RPMI7951 (cell line): ENCODE data around the gene INO80. TPM values are rescaled to one million over a fixed set of nuclear protein-coding genes. Genes with fewer than 3 reads are reported as not detected.
"Not testable (repeated sequence)": the region's sequence is repeated elsewhere in the genome, so short reads cannot be mapped to it uniquely, and the experiment has no call there.

ENCODE experiments used
- DNase-seq: peaks from one replicate; pipeline ENCODE4 v3.0.0-alpha.2; 2012; ENCODE audit warnings: low read depth
- total RNA-seq: library from RNA; depleted of rRNA; stranded (reverse); fragments of >200 nt; shearing (Covaris generic); gene quantifications from 2 replicates; pipeline ENCODE4 v1.2.3, GENCODE V29; 2014

Gene INO80
- total RNA-seq, 1 experiment from 2014 or later, result 14.2 TPM

GRCh38 chr15:41115652-41116115 is 396 bp downstream of the INO80 start:
- DNase-seq, result peak; percentile 66

- DNase-seq, result peak; percentile 49
Observed at GRCh38 chr15:41115161-41115651, 874 bp downstream of the INO80 start.

- DNase-seq, result no peak
Observed at GRCh38 chr15:41106947-41107346, 9.1 kb downstream of the INO80 start.

GRCh38 chr15:41105348-41106334 is 10.4 kb downstream of the INO80 start:
- peak; percentile 61 for DNase-seq

- peak; percentile 34 for DNase-seq
Observed at GRCh38 chr15:41104234-41104633, 11.8 kb downstream of the INO80 start.

- no peak for DNase-seq
Observed at GRCh38 chr15:41102854-41103253, 13.2 kb downstream of the INO80 start.

- DNase-seq, result no peak
Observed at GRCh38 chr15:41096178-41096577, 19.9 kb downstream of the INO80 start.

GRCh38 chr15:41085029-41085428 is 31.1 kb downstream of the INO80 start:
- DNase-seq, result no peak

GRCh38 chr15:41080144-41080543 is 35.9 kb downstream of the INO80 start:
- DNase-seq, result no peak

- no peak for DNase-seq
Observed at GRCh38 chr15:41079717-41080116, 36.4 kb downstream of the INO80 start.

- not testable (repeated sequence) for DNase-seq
Observed at GRCh38 chr15:41078879-41079278, 37.2 kb downstream of the INO80 start.

GRCh38 chr15:41078125-41078524 is 38.0 kb downstream of the INO80 start:
- DNase-seq, result no peak

GRCh38 chr15:41073028-41073427 is 43.1 kb downstream of the INO80 start:
- no peak for DNase-seq

- no peak for DNase-seq
Observed at GRCh38 chr15:41072013-41072412, 44.1 kb downstream of the INO80 start.

GRCh38 chr15:41066516-41066915 is 49.6 kb downstream of the INO80 start:
- no peak for DNase-seq

GRCh38 chr15:41061667-41062066 is 54.4 kb downstream of the INO80 start:
- peak; percentile 2 for DNase-seq

GRCh38 chr15:41060505-41060904 is 55.6 kb downstream of the INO80 start:
- no peak for DNase-seq

GRCh38 chr15:41056810-41057209 is 59.3 kb downstream of the INO80 start:
- DNase-seq, result no peak

GRCh38 chr15:41055706-41056105 is 60.4 kb downstream of the INO80 start:
- no peak for DNase-seq

GRCh38 chr15:41051139-41051538 is 64.9 kb downstream of the INO80 start:
- DNase-seq, result no peak

- no peak for DNase-seq
Observed at GRCh38 chr15:41048852-41049251, 67.2 kb downstream of the INO80 start.

- no peak for DNase-seq
Observed at GRCh38 chr15:41048397-41048796, 67.7 kb downstream of the INO80 start.

GRCh38 chr15:41047474-41047873 is 68.6 kb downstream of the INO80 start:
- DNase-seq, result no peak
